ENCODE measurements around the gene MNAT1.
"Not testable (repeated sequence)": the region's sequence is repeated elsewhere in the genome, so short reads cannot be mapped to it uniquely, and the experiment has no call there.

MNAT1 gene

GRCh38 chr14:60734465-60735242 lies at the start of gene MNAT1:
TSS of gene MNAT1 (plus strand) at chr14:60734761. CDS start at chr14:60734863, 102 bp downstream.
- DNase-seq (ENCODE audit: low read depth) = peak; percentile 60

DNA sequence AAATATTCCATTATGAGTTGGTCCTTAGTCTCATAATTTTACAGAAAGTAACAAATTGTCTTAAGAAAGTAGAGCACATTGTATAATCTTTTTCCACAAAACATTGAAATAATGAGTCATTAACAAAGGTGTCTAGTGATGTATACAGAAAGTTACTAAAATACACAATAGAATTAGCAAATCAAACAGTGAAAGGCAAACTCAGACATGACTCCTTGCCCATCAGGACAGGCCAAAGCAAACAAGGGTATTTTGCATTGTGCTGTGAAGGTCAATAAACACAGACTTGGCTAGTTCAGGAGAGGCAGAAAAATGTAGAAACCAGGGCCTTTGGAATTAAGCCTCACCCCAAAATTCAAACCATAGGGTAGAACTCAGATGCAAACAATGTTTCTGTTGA lies 47.7 kb upstream of the MNAT1 start:
- DNase-seq (ENCODE audit: low read depth) = no peak

- no peak for DNase-seq (ENCODE audit: low read depth)
Measured at GRCh38 chr14:60691383-60692113, 43.0 kb upstream of the MNAT1 start.

GRCh38 chr14:60695327-60695726 lies 39.2 kb upstream of the MNAT1 start:
- no peak for DNase-seq (ENCODE audit: low read depth)

- no peak for DNase-seq (ENCODE audit: low read depth)
Measured at GRCh38 chr14:60700598-60700997, 34.0 kb upstream of the MNAT1 start.

DNA sequence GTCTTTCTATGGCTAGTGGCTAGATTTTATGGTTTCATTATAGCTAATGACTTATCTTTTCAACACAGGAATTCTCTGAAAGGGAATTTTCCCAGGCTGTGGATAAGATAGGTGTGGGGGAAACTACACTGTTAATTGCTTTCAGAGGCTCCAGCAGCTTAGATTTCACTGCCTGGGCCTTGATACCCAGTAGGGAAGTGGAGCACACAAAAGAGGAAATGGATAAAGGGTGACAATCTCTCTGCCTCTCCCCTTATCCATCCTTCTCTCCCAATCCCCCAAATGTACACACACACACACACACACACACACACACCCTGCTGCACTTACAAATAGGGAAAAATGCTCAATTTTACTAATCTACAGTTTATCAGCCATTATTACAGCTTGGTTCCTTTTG lies 29.5 kb upstream of the MNAT1 start:
- no peak for DNase-seq (ENCODE audit: low read depth)

DNA sequence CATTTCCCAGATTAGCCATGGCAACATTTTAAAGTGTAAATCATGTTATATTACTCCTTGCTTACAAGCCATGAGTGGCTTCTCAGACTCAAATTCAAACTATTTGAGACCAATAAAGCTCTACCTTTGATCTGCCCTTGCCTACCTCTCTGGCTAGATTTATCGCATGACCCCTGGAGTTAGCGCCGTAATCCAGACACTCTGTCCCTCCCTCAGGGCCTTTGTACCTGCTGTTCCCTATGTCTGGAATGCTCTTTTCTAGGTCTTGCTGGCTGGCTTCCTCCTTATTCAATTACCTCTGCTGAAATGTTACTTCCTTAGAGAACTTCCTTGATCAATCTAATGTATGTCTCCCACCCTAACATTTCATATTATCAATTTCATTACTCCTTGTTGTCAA lies 26.7 kb upstream of the MNAT1 start:
- DNase-seq (ENCODE audit: low read depth) = no peak

GRCh38 chr14:60710494-60710893 lies 24.1 kb upstream of the MNAT1 start:
- no peak for DNase-seq (ENCODE audit: low read depth)

DNA sequence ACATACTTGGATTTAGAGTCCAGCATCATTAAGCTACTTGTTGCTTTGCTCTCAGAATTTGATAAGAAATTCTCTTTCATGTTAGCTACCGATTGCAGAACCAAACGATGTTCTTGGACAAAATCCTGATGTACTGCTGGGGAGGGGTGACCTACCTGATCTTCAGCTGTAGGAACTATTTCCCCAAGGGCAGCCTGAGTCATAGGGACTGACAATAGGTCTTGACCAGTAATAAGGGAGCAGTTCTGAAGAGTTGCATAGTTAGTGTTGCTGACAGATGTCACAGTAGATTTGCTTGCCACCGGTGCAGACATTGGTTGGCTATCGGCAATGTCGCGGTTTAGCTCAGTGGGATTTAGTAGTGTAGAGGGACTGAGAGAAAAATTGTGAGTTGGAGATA lies 21.0 kb upstream of the MNAT1 start:
- no peak for DNase-seq (ENCODE audit: low read depth)

DNA sequence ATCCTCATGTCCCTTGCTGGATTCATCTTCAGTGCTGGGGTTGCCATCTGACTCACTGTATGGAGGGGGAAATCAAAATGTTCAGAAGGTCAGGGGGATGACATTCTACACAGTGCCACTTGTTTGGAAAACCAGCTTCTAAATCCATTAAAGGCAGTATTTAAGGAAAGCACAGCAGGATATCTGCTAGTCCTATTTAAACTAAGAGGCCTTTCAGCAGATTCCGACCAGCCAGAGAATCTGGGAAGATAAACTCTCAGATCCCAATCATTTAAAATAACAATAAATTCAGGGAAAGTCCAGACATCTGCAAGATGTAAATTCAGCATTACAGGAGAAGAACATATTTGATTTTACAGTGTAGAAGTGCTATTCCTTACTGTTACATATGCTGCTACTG lies 14.2 kb upstream of the MNAT1 start:
- no peak for DNase-seq (ENCODE audit: low read depth)

- no peak for DNase-seq (ENCODE audit: low read depth)
Measured at GRCh38 chr14:60720962-60721325, 13.6 kb upstream of the MNAT1 start.

- no peak for DNase-seq (ENCODE audit: low read depth)
Measured at GRCh38 chr14:60721326-60722106, 13.0 kb upstream of the MNAT1 start.

- no peak for DNase-seq (ENCODE audit: low read depth)
Measured at GRCh38 chr14:60722107-60722356, 12.5 kb upstream of the MNAT1 start.

DNA sequence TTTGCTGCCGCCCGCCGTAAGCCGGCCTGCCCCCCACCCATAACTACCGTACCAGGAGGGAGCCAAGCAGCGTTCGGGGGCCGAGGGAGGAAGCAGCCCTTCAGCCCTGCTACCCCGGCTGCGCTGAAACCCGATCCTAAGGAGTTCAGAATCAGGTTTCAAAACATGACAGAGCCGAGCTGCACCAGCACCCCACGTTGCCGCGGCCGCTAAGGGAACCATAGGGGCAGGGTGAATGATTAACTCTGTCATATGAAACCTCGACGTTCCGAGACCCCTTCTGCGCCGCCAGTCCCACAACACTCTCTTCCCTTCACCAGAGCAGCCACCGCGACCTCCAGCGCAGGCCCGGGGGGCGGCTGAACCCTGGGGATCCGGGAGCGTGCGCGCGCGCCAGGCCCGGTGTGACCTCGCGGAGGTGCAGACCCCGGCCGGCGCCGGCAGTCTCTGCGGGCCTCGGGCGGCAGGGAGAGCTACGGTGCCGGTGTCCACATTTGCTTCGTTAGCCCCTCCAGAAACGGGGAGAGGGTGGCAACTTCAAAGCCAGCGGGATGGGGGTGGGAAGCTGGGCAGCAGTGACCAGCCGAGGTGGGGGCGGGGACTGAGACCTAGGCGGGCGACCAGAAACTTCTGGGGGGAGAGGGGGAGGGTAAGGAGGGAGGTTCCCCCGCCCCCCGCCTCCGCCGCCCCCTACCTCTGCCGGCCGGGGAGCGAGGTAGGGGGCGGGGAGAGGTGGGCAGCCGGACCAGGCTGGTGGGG lies 12.0 kb upstream of the MNAT1 start:
- DNase-seq (ENCODE audit: low read depth) = no peak

- no peak for DNase-seq (ENCODE audit: low read depth)
Measured at GRCh38 chr14:60723116-60723906, 11.2 kb upstream of the MNAT1 start.

- DNase-seq (ENCODE audit: low read depth) = peak; percentile 54
Measured at GRCh38 chr14:60723907-60724618, 10.5 kb upstream of the MNAT1 start, which contains the start of gene SIX4. TSS of gene SIX4 (minus strand) at chr14:60724351. CDS start at chr14:60724074, 277 bp downstream.

DNA sequence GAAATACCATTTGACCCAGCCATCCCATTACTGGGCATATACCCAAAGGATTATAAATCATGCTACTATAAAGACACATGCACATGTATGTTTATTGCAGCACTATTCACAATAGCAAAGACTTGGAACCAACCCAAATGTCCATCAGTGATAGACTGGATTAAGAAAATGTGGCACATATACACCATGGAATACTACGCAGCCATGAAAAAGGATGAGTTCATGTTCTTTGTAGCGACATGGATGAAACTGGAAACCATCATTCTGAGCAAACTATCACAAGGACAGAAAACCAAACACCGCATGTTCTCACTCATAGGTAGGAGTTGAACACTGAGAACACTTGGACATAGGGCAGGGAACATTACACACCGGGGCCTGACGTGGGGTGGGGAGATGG lies 3.3 kb upstream of the MNAT1 start:
- DNase-seq (ENCODE audit: low read depth) = not testable (repeated sequence)

- no peak for DNase-seq (ENCODE audit: low read depth)
Measured at GRCh38 chr14:60732840-60733483, 1.6 kb upstream of the MNAT1 start.

DNA sequence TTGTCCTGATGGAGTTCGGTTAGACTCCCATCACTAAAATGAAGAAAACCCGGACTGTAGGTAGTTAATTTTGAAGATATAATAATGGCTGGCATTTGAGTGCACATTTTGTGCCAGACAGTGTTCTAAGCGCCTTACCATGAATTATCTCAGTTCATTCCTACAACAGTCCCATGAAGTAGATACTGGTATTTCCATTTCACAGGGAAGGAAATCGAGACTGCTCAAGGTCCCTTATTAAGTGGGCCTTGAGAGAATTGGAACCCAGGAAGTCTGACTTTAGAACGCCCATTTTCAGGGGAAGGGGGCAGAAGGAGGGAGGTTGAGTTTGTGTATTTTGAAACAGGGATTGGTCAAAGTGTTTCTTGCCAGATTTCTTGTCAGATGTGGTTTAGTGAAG lies 855 bp downstream of the MNAT1 start:
- DNase-seq (ENCODE audit: low read depth) = no peak

GRCh38 chr14:60736494-60736893 lies 1.9 kb downstream of the MNAT1 start:
- no peak for DNase-seq (ENCODE audit: low read depth)

All from HS-5 (cell line).